Neural cell (in vitro differentiated cells): ENCODE results near the gene FBXO21. TPM values are rescaled to one million over a fixed set of nuclear protein-coding genes. Genes with fewer than 3 reads are reported as not detected.

ENCODE experiments used
- H2AFZ ChIP-seq: fragments of 200-600, 300-800 bp; sonication (generic), shearing (Covaris generic); 2 replicates; pipeline ENCODE4 v1.6.0; 2014; ENCODE audit warnings: low read depth, mild to moderate bottlenecking, antibody characterized with exemption, low read length, moderate library complexity
- H3F3A ChIP-seq: fragments of 200-600 bp; shearing (Covaris generic); 2 replicates; pipeline ENCODE4 v1.6.1; 2016; ENCODE audit warnings: mild to moderate bottlenecking, moderate library complexity, mixed read lengths, antibody characterized with exemption, low read length; ENCODE audit not compliant: insufficient read depth, poor library complexity, severe bottlenecking
- H3K27ac ChIP-seq: fragments of 200-600, 300-800 bp; sonication (generic), shearing (Covaris generic); 2 replicates; pipeline ENCODE4 v1.5.1; 2014; ENCODE audit warnings: mild to moderate bottlenecking, low read length, moderate library complexity
- H3K27me3 ChIP-seq: fragments of 300-800, 200-600 bp; sonication (generic), shearing (Covaris generic); 2 replicates; pipeline ENCODE4 v1.6.0; 2014; ENCODE audit warnings: mild to moderate bottlenecking, low read depth, low read length, moderate library complexity; ENCODE audit not compliant: insufficient read depth
- H3K36me3 ChIP-seq: fragments of 300-800, 200-600 bp; sonication (generic), shearing (Covaris generic); 2 replicates; pipeline ENCODE4 v1.5.1; 2014; ENCODE audit warnings: mild to moderate bottlenecking, antibody characterized with exemption, low read length, moderate library complexity; ENCODE audit not compliant: insufficient read depth
- H3K4me2 ChIP-seq: fragments of 300-800, 200-600 bp; sonication (generic), shearing (Covaris generic); 2 replicates; pipeline ENCODE4 v1.6.0; 2014; ENCODE audit warnings: mild to moderate bottlenecking, low read length
- H3K4me3 ChIP-seq: fragments of 300-800, 200-600 bp; sonication (generic), shearing (Covaris generic); 2 replicates; pipeline ENCODE4 v1.5.1; 2014; ENCODE audit warnings: mild to moderate bottlenecking, low read length, moderate library complexity
- H3K79me2 ChIP-seq: fragments of 200-600 bp; shearing (Covaris generic); replicated peaks from 2 replicates; pipeline ENCODE4 v1.6.0; 2014; ENCODE audit warnings: mild to moderate bottlenecking, low read length, moderate library complexity; ENCODE audit not compliant: insufficient read depth
- H3K9ac ChIP-seq: fragments of 300-800, 200-600 bp; sonication (generic), shearing (Covaris generic); 2 replicates; pipeline ENCODE4 v1.6.1; 2016; ENCODE audit warnings: mild to moderate bottlenecking, low read length, mixed read lengths
- H3K9me2 ChIP-seq: fragments of 200-600 bp; shearing (Covaris generic); 2 replicates; pipeline ENCODE4 v1.6.1; 2016; ENCODE audit warnings: mild to moderate bottlenecking, low read length, mixed read lengths; ENCODE audit not compliant: insufficient read depth
- H3K9me3 ChIP-seq: fragments of 200-600, 300-800 bp; sonication (generic), shearing (Covaris generic); 2 replicates; pipeline ENCODE4 v1.6.1; 2016; ENCODE audit warnings: mild to moderate bottlenecking, mixed run types, low read length, moderate library complexity, mixed read lengths
- H4K20me1 ChIP-seq: fragments of 200-600 bp; shearing (Covaris generic); 2 replicates; pipeline ENCODE4 v1.6.1; 2016; ENCODE audit warnings: mild to moderate bottlenecking, mixed run types; ENCODE audit not compliant: insufficient read depth
- CTCF ChIP-seq: fragments of 450-650 bp; IDR thresholded peaks from 2 replicates; pipeline ENCODE4 v1.5.1; 2014; ENCODE audit warnings: antibody characterized with exemption, mild to moderate bottlenecking, moderate library complexity; ENCODE audit not compliant: poor library complexity, severe bottlenecking
- EP300 ChIP-seq: fragments of 450-650 bp; conservative IDR thresholded peaks from 2 replicates; pipeline ENCODE4 v1.6.1; 2014; ENCODE audit warnings: antibody characterized with exemption, mild to moderate bottlenecking, moderate library complexity; ENCODE audit not compliant: poor library complexity, severe bottlenecking
- EZH2 ChIP-seq: fragments of 200-600, 300-800 bp; shearing (Covaris generic), sonication (generic); IDR thresholded peaks from 2 replicates; pipeline ENCODE4 v1.6.1; 2014; ENCODE audit warnings: antibody characterized with exemption, low read length, borderline replicate concordance, mild to moderate bottlenecking; ENCODE audit not compliant: insufficient read depth, poor library complexity, severe bottlenecking
- MXI1 ChIP-seq: fragments of 450-650 bp; conservative IDR thresholded peaks from 2 replicates; pipeline ENCODE4 v1.6.1; 2014; ENCODE audit warnings: antibody characterized with exemption, mild to moderate bottlenecking; ENCODE audit not compliant: poor library complexity, severe bottlenecking
- POLR2AphosphoS5 ChIP-seq: IDR thresholded peaks from 2 replicates; pipeline ENCODE4 v1.6.1; 2012
- RAD21 ChIP-seq: fragments of 450-650 bp; conservative IDR thresholded peaks from 2 replicates; pipeline ENCODE4 v1.6.1; 2014; ENCODE audit warnings: antibody characterized with exemption, mild to moderate bottlenecking, moderate library complexity
- REST ChIP-seq: IDR thresholded peaks from 2 replicates; pipeline ENCODE4 v1.6.1; 2012; ENCODE audit warnings: borderline replicate concordance
- SMC3 ChIP-seq: fragments of 450-650 bp; conservative IDR thresholded peaks from 2 replicates; pipeline ENCODE4 v1.6.1; 2014; ENCODE audit warnings: antibody characterized with exemption, mild to moderate bottlenecking, moderate library complexity; ENCODE audit not compliant: poor library complexity
- TAF1 ChIP-seq: IDR thresholded peaks from 2 replicates; pipeline ENCODE4 v1.6.1; 2012; ENCODE audit warnings: low read depth
- polyA plus RNA-seq: library from polyadenylated mRNA; depleted of rRNA; stranded (reverse); fragments of >200 nt; gene quantifications from 2 replicates; pipeline ENCODE4 v1.2.3, GENCODE V29; 2014

The FBXO21 gene
- polyA plus RNA-seq, 1 donor from 2014 or later: 127 TPM

GRCh38 chr12:117213295-117213808, 23.1 kb upstream of the FBXO21 start:
- Histone ChIP-seq H3K9me3 (no peaks in the 10 kb centered on the region), H4K20me1 (no peaks in the 10 kb centered on the region), H2AFZ (no peak overlapping the region), H3K4me2 (no peak overlapping the region), H3K36me3 (no peaks in the 10 kb centered on the region), H3K9me2 (no peaks in the 10 kb centered on the region), H3K9ac (no peak overlapping the region), H3K4me3 (no peak overlapping the region), H3F3A (no peaks in the 10 kb centered on the region), H3K27me3 (no peaks in the 10 kb centered on the region), H3K79me2 (no peaks in the 10 kb centered on the region), H3K27ac (no peak overlapping the region)
- TF ChIP-seq EP300: no peak
- TF ChIP-seq TAF1: no peak

GRCh38 chr12:117212563-117213190, 22.4 kb upstream of the FBXO21 start:
- Histone ChIP-seq H3K9me2 (no peaks in the 10 kb centered on the region), H3K27me3 (no peaks in the 10 kb centered on the region), H3K9me3 (no peaks in the 10 kb centered on the region), H2AFZ (no peak overlapping the region), H3F3A (no peaks in the 10 kb centered on the region), H3K27ac (no peak overlapping the region), H3K4me3 (no peak overlapping the region), H3K79me2 (no peaks in the 10 kb centered on the region), H3K9ac (no peak overlapping the region), H3K4me2 (no peak overlapping the region), H3K36me3 (no peaks in the 10 kb centered on the region), H4K20me1 (no peaks in the 10 kb centered on the region)
- TF ChIP-seq MXI1: no peak
- no peak for TF ChIP-seq EP300
- TF ChIP-seq RAD21: peak; percentile 95
- no peak for TF ChIP-seq REST
- TF ChIP-seq EZH2: no peak
- peak; percentile 97 for TF ChIP-seq CTCF
- TF ChIP-seq POLR2AphosphoS5: no peak
- peak; percentile 94 for TF ChIP-seq SMC3
- TF ChIP-seq TAF1: no peak
